Adipose tissue (tissue), 3 donors: ENCODE measurements around the gene BCAS3. TPM values are rescaled to one million over a fixed set of nuclear protein-coding genes. Genes with fewer than 3 reads are reported as not detected.
"Not testable (repeated sequence)": the region's sequence is repeated elsewhere in the genome, so short reads cannot be mapped to it uniquely, and the experiment has no call there.

Experiments
- H3K27ac ChIP-seq: one replicate; pipeline ENCODE4 v1.5.1; 2013; ENCODE audit warnings: low read depth, low read length
- WGBS, 3 donors: extraction: QIAGEN DNeasy Blood & Tissue Kit; methylation state at CpG; one replicate each; pipeline ENCODE4 v1.1.7; 2013; 5-methylcytosine and 5-hydroxymethylcytosine counted together
- polyA plus RNA-seq, 3 donors: library from polyadenylated mRNA; stranded (reverse); fragments of 200-250 nt; gene quantifications; one replicate each; pipeline ENCODE4 v1.2.3, GENCODE V29; 2013
- donor health status: healthy with polysubstance abuse.
- donor health status: Bipolar disorder and iron deficiency.
- donor health status: healthy.

Gene BCAS3
- polyA plus RNA-seq, 3 donors: 5.2 to 8.5 (median 5.4) TPM

DNA sequence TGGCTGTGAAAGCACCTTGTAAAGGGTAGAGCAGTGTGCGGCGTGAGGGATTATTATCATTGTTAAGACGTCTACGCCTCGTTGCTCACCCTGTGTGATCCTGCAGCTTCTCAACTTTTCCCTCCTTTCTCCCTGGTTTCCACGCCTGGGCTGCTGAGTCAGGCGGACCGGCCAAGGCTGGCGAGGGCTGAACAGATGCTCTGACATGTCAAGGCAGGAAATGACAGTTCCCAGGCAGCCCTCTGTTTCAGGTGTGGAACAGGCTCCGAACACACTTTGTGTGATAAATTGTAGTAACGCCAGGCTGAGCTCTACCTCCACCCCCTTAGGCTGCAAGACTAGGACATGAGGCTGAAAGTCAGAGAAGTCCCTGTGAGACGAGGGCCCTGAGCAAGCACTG is 676.0 kb downstream of the BCAS3 start:
- H3K27ac ChIP-seq: no peak overlapping the region
- WGBS, 3 donors: 94 to 97% (median 95%) methylated on average over 12 of the region's 12 CpGs

DNA sequence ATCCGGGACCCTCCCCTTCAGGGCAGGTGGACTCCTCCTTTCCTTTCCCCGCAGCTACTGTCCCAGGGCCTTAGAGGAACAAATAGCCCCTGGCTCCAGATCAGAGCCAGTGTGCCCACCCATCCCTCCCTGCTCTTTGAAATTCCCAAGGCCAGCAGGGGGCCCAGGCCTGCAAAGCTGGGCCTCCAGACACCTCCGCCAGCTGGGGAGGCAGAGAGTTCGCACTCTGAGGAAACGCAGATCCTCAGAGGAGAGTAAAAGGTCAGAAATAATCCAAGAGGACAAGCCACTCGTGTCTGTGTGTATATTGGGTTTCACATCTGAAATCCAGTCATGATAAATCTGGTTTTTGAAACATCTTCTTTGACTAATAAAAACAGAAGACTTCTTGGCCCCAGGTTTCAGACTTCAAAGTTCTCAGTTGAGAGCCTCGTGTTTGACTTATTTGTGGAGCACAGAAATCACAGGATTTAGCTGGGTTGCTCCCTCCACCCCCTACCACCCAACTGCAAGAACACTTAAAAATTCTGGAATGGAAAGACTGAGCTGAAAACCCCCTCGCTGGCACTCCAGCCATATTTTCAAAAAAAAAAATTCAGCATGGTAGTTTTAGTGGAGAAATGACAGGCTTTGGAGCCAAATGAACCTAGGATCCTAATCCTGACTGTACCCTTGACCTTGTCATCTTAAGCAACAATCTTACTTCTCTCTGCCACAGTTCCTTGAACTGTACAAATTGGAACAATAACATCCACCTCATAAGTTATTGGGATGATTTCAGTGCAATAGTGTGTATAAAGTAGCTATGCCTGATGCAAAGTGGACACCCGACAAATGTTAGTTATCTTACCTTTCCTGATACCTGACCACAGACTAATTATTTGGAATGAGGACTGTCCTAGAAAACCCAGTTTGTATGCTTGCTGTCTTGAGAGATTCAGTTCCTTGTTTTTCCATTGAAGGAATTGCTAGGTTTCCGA is 677.5 kb downstream of the BCAS3 start:
- H3K27ac ChIP-seq: no peak overlapping the region
- WGBS, 3 donors: 89 to 92% (median 91%) methylated on average over 10 of the region's 10 CpGs

DNA sequence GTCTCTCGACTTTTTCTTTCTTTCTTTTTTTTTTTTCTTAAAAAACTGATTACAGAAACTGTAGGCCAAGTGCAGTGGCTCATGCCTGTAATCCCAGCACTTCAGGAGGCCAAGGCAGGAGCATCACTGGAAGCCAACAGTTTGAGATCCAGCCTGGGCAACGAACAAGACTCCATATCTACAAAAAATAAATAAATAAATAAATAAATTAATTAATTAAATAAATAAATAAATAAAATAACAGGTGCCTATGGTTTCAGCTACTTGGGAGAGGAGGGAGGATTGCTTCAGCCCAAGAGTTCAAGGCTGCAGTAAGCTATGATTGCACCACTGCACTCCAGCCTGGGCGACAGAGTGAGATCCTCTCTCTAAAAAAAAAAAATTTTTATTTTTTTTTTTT is 679.4 kb downstream of the BCAS3 start:
- 88 to 90% (median 89%) methylated on average over 3 of the region's 3 CpGs for WGBS, 3 donors
- H3K27ac ChIP-seq: not testable (repeated sequence)

DNA sequence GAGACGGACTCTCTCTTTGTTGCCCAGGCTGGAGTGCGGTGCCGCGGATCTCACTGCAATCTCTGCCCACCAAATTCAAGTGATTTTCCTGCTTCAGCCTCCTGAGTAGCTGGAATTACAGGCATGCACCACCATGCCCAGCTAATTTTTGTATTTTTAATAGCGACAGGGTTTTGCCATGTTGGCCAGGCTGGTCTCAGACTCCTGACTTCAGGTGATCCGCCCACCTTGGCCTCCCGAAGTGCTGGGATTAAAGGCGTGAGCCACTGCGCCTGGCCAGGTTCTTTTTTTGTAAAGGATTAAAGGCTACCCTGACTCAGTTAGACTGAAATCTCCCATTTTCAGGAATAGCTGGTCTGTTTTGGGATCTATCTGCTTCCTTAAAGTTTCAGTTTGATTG is 681.9 kb downstream of the BCAS3 start:
- H3K27ac ChIP-seq: not testable (repeated sequence)
- WGBS, 3 donors: 96 to 98% (median 97%) methylated on average over 9 of the region's 9 CpGs

DNA sequence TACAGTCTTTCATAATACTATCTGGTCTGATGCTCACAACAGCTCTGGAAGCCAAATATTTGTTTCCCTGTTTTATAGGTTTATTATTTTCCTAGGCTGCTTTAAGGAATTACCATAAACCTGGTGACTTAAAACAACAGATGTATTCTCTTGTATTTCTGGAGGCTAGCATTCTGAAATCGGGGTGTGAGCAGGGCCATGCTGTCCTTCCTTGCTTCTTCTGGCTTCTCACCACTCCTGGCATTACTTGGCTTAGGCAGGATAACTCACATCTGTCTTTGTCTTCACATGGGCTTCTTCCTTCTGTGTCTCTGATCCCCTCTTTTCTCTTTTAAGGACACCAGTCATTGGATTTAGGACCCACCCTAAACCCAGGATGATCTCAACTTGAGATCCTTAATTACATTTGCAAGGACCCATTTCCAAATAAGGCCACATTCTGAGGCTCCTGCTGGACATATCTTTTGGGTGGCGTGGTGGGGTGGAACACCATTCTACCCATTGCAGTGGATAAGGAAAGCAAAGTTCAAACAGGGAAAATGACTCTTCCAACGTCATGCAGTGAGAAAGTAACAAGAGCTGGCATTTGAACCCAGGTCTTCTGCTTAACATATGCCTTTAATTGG is 682.8 kb downstream of the BCAS3 start:
- no peak overlapping the region for H3K27ac ChIP-seq
- 94 to 97% (median 96%) methylated on average over 3 of the region's 3 CpGs for WGBS, 3 donors

DNA sequence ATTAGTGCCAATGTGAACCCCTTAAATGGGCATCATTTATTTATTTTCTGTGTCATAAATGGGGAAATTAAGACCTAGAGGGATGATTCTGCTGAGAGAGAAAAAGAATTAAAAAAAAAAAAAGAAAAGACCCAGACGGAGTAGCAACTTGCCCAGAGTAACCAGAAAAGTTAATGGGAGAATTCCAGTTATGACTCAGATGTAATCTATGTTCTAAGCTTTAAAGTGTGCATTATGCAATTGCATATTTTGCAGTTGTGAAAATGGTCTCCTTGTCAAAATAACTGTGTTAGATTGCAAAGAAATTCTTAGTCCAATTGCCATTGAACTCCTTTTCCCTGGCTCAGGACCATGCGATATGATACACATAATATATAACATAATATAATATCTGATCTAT is 683.4 kb downstream of the BCAS3 start:
- H3K27ac ChIP-seq: no peak overlapping the region
- 80 to 99% (median 85%) methylated on average over 2 of the region's 2 CpGs for WGBS, 3 donors

DNA sequence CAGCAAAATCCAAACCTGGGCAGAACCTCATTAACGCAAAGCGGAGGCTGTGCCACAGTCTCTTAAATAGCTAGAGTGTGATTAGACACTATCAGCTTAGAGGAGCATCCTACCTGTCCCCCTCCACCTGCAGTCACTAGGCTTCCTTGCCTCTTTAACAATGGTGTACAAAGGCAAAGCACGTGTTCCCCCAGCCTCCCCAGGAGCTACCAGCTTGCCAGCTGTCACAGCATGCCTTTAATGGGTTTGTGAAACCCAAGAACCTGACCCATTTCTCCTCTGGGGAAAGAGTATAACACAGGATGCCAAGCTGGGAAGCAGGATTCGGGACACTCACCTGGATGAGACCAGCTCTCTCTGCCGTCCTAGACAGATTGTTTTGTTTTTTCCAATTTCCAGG is 684.7 kb downstream of the BCAS3 start:
- 88 to 90% (median 89%) methylated on average over 5 of the region's 5 CpGs for WGBS, 3 donors
- no peak overlapping the region for H3K27ac ChIP-seq

DNA sequence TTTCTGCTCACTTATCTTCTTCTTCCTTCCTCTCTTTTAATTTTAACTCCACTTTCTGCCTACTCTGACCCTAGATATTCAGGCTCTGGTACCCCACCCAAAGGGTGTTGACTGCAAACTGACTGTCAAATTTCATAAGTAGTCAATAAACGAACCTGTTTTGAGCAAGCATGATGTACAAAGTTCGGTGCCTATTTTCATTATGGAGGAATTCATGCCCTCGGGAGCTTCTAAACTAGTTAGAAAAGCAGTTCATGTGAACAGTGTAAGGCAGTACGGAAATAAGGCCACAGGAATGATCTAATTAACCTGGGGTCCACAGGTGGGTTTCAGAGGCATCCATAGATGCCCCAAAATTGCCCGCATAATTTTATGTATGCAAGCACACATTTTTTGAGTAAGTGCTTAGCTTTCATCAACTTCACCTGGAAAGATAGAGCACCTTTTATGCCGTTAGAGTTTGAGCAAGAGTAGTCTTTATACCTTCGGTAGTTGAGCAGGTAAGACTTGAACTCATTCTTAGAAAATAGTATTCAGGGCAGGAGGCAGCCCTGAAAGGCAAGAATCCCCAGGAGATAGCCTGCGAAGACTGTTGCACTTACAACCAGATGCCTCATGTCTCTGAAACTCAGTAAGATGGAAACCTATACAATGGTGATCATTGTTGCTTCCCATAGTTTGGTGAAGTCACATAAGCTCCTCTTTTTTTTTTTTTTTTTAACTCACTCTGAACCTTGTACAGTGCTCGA is 685.4 kb downstream of the BCAS3 start:
- no peak overlapping the region for H3K27ac ChIP-seq
- 91% methylated on average over 9 of the region's 9 CpGs for WGBS, 3 donors

DNA sequence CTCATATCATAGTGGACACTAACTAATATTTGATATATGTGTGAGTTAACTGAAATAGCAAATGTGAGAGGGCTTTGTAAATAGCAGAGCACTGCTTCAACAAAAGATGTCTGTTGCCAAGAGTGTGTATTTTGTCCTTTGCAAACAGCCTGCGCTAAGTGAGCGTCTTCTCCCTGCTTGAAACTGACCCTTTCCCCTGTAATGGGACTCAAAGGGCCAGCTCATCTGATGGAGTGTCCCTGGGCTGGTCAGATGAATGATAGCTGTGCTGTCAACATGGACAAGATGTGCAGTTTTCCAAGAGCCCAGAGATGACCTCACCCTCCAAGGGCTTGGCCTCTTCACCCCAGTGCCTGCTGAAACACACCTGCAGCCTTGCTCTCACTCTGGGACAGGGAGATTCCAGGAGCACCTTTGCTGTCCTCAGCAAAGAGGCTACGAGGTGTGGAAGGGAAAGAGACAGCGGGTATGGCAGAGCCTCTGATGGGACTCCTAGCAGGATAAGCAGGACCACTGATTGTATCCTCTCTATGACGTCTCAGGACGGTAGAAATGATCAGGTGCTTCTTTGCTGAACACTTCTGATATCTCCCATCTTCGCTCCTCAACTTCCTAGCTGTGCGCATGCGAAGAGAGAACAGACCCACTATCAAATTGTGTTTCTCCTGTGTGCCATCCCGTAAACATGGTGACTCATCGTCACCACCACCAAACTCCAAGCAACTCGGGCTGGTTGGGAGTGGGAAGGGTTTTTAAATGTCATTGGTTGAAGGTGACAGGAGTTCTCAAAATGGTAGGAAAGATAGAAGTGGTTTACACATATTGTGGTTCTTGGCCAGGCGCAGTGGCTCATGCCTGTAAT is 686.2 kb downstream of the BCAS3 start:
- WGBS, 3 donors: 96 to 97% (median 97%) methylated on average over 13 of the region's 13 CpGs
- H3K27ac ChIP-seq: no peak overlapping the region

DNA sequence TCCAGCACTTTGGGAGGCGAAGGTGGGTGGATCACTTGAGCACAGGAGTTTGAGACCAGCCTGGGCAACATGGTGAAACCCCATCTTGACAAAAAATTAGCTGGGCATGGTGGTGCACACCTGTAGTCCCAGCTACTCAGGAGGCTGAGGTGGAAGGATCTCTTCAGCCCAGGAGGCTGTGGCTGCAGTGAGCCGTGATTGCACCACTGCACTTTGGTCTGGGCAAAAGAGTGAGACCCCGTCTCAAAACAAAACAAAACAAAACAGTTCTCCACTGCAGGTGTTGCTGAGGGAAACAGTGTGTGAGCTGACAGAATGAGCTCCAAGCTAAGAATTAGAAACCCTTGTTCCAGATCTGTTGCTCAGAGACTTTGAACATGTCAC is 686.8 kb downstream of the BCAS3 start:
- WGBS, 3 donors: 94 to 99% (median 98%) methylated on average over 3 of the region's 3 CpGs
- no peak overlapping the region for H3K27ac ChIP-seq

DNA sequence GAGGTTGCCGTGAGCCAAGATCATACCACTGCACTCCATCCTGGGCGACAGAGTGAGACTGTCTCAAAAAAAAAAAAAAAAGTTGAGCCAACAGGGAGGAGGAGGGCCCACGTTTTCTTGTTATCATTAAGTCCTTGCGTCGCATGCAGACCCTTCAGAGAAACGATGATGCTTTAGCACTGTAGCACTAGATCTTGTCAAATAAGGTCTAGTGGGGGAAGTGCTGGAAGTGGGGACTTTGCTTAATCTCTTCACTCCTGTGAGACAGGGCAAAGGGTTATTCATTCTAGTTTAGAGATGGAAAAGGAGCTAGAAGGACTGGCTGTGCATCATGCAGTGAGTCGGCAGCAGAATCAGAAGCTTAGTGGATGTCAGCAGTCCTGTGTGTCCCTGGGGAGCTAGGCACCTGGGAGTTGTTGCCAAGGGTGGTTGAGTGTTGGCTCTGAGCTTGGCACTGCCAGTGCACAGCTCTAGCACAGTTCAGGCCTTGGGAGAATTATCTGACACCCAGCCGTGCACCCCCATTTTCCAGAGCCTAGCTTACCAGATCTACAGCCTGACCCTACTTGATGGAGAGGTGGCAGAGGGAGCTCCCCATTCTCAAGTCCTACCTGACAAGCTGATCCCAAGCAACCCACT is 688.5 kb downstream of the BCAS3 start:
- H3K27ac ChIP-seq: no peak overlapping the region
- 92 to 93% (median 92%) methylated on average over 8 of the region's 8 CpGs for WGBS, 3 donors

DNA sequence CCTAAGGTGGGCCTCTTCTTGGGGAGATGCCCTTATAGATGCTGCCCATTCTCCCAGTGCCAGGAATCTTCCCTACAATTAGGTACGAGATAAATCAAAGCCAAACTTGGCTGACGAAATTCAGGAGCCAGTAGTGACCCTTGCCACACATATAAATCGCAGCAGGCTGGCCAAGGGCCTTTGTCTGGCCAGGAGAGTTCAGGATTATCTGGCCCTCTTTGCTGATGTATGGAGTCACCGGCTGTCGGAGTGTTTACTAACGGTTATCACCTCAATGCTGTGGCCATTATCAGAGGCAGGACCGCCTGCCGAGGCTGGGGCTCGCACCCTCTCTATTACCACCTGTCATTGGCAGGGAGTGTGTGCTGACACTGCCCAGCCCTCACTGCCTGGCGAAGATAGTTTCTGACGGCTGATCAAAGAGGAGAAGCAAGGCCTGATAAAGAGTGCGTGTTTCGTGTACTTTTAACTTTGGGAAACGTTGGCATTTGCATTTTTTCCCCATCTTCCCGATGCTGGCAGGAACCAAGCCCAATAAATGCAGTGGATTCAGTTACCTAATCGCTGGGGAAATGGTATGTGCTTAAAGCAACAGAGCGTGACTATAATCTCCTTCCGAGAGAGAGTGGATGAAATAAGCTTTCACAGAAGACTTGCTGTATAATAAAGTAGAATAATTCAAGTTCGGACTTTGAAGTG is 689.2 kb downstream of the BCAS3 start:
- no peak overlapping the region for H3K27ac ChIP-seq
- WGBS, 3 donors: 73 to 76% (median 76%) methylated on average over 19 of the region's 19 CpGs

DNA sequence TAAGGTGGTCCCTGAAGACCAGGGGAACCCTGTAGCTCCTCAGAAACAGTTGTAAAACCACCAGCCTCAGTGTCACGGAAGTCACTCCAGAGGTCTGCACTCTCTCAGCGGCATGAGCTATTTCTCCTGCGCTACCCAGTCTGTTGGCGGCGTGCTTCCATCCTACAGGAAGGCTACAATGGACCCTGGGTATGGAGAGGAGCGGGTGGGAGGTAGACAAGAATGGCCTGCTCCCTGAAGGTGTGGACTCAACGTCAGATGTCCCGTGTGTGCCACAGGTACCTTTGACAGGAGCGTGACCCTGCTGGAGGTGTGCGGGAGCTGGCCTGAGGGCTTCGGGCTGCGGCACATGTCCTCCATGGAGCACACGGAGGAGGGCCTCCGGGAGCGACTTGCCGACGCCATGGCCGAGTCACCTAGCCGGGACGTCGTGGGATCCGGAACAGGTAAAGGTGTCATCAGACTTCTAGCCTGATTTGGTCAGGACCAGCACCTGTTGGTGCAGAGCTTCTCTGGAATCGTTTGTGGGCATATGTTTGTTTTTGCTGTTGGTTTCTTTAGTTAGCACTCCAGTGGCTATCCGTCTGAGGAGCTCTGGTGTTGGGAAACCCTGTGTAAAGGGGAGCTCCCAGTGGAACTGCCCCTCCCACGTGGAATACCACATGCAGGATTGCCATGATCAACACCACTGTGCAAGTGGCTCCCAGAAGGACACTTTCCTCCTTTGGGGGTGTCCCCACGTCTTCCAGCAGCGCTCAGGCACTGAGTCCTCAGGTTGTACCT is 690.6 kb downstream of the BCAS3 start:
- H3K27ac ChIP-seq: no peak overlapping the region
- WGBS, 3 donors: 91 to 95% (median 93%) methylated on average over 27 of the region's 27 CpGs

DNA sequence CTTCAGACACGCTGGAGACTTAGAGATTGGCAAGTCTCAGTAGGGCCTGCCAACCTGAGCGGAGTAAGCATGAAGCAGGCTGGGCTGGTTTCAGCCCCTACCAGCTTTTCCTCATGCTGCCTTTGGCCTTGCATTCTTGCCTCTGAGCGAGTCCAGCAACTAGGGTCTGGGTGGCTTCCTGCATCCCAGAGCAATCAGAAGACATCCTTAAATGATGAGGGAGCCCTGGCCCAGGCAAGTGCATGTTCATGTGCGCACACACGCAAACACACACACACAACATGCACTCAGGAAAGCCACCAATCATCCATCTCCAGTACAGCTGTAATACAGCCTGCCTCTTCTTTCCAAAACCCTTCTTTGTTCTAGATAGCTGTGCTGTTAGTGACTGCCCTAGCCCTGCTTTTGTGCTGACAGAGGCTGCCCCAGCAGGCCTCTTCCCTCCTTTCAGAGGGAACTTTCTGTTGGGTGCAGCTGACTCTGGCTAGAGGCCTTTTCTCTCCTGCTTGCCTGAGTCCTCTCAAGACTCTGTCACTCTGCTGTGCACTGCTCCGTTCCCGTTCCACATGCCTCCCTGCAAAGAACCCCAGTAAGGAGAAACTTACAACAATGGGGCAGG is 691.3 kb downstream of the BCAS3 start:
- no peak overlapping the region for H3K27ac ChIP-seq
- WGBS, 3 donors: 95 to 97% (median 97%) methylated on average over 7 of the region's 7 CpGs

DNA sequence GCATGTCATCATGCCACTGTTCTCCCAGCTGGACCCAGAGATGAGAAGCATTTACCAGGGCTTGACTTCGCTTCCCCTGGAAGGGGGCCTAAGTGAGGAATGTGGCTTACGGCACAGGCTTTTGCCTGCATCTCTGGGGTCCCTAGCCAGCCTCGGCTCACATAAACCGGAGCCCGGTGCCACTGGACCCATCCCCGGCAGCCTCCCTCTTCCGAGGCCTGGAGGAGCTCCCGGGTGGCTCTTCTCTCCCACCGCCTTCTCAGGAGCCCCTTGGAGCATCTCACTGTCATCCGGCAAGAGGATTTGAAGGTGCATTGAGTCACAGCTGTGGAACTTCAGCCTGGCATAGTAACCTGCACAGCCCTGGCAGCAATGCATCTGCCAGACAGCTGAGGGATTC is 692.1 kb downstream of the BCAS3 start:
- H3K27ac ChIP-seq: no peak overlapping the region
- WGBS, 3 donors: 96 to 98% (median 97%) methylated on average over 10 of the region's 10 CpGs

DNA sequence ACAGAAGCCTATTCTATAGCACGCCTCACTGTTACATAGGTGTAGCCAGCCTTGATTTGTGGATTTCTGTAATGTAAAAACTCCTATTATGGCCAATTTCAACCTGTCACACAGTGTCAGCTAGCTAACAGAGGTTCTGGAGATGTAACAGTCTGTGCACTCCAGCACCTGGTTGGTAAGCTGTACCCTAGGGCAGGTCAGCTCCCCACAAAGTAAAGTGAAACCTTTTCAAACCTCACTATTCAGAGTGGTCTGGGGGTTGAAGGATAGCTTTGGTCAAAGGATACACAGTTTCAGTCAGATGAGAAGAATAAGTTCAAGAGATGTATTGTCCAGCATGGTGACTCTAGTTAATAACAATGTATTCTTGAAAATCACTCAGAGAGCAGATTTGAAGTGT is 693.5 kb downstream of the BCAS3 start:
- 95 to 100% (median 96%) methylated on average over 1 of the region's 1 CpG for WGBS, 3 donors
- H3K27ac ChIP-seq: no peak overlapping the region
